Cardiac septum (tissue), 1 donor: ENCODE measurements around the gene SPCS2. TPM values are rescaled to one million over a fixed set of nuclear protein-coding genes. Genes with fewer than 3 reads are reported as not detected.
"Not testable (repeated sequence)": the region's sequence is repeated elsewhere in the genome, so short reads cannot be mapped to it uniquely, and the experiment has no call there.

ENCODE experiments used
- DNase-seq: peaks from one replicate; pipeline ENCODE4 v3.0.0-alpha.2; 2020; ENCODE audit warnings: low spot score
- intact Hi-C: fragments of 100-400 bp; cut with DNase I; formaldehyde crosslinking; loops from one replicate; pipeline ENCODE4 v1.14.0; 2022
- total RNA-seq: library from RNA; stranded (reverse); fragmentation: NEBNext Ultra II Directional; extraction: Animal tissue kit (Norgen Biotek cat#: 25700); gene quantifications from one replicate; pipeline ENCODE4 v1.2.1, GENCODE V29; 2021
- donor health status: DM: no; HTN: no; CAD: no.

SPCS2 gene
- total RNA-seq, 1 donor from 2014 or later = 86.9 TPM

GRCh38 chr11:74942073-74942759, 6.8 kb upstream of the SPCS2 start:
- DNase-seq = no peak
- intact Hi-C loops = no loop called here

GRCh38 chr11:74948546-74948897, 544 bp upstream of the SPCS2 start:
- DNase-seq = no peak
- intact Hi-C loops = no loop called here

- intact Hi-C loops = no loop called here
- DNase-seq = no peak
Observed at GRCh38 chr11:74949753-74950137, 679 bp downstream of the SPCS2 start.

- intact Hi-C loops = no loop called here
Observed at GRCh38 chr11:74950374-74950969, 1.4 kb downstream of the SPCS2 start.

GRCh38 chr11:74951226-74951625, 2.2 kb downstream of the SPCS2 start:
- no peak for DNase-seq
- intact Hi-C loops = no loop called here

More at GRCh38 chr11:74950374-74950969, 1.4 kb downstream of the SPCS2 start:
- no peak for DNase-seq

- DNase-seq = no peak
Observed at GRCh38 chr11:74952752-74953151, 3.7 kb downstream of the SPCS2 start.

GRCh38 chr11:74953451-74953850, 4.4 kb downstream of the SPCS2 start:
- intact Hi-C loops = no loop called here
- no peak for DNase-seq

More at GRCh38 chr11:74952752-74953151, 3.7 kb downstream of the SPCS2 start:
- intact Hi-C loops = no loop called here

- intact Hi-C loops = no loop called here
- DNase-seq = no peak
Observed at GRCh38 chr11:74954199-74954598, 5.1 kb downstream of the SPCS2 start.

- intact Hi-C loops = no loop called here
- no peak for DNase-seq
Observed at GRCh38 chr11:74956397-74957015, 7.4 kb downstream of the SPCS2 start.

GRCh38 chr11:74957937-74958629, 9.0 kb downstream of the SPCS2 start:
- intact Hi-C loops = no loop called here
- DNase-seq = no peak

- intact Hi-C loops, DNase-seq: not testable (repeated sequence)
Observed at GRCh38 chr11:74960128-74960527, 11.1 kb downstream of the SPCS2 start.

GRCh38 chr11:74966651-74967050, 17.6 kb downstream of the SPCS2 start:
- no peak for DNase-seq
- intact Hi-C loops = no loop called here

GRCh38 chr11:74970852-74971395, 21.9 kb downstream of the SPCS2 start:
- intact Hi-C loops = no loop called here
- no peak for DNase-seq

- intact Hi-C loops = no loop called here
- DNase-seq = no peak
Observed at GRCh38 chr11:74971424-74971823, 22.4 kb downstream of the SPCS2 start.

GRCh38 chr11:74978041-74978440, 29.0 kb downstream of the SPCS2 start:
- intact Hi-C loops = no loop called here
- no peak for DNase-seq

GRCh38 chr11:74980634-74981033, 31.6 kb downstream of the SPCS2 start:
- DNase-seq = no peak
- intact Hi-C loops = no loop called here

- no peak for DNase-seq
- intact Hi-C loops = no loop called here
Observed at GRCh38 chr11:74981888-74982287, 32.8 kb downstream of the SPCS2 start.

- intact Hi-C loops = no loop called here
- DNase-seq = no peak
Observed at GRCh38 chr11:74984070-74984469, 35.0 kb downstream of the SPCS2 start.

GRCh38 chr11:74984730-74985129, 35.7 kb downstream of the SPCS2 start:
- no peak for DNase-seq
- intact Hi-C loops = no loop called here

GRCh38 chr11:74988541-74989259, 39.6 kb downstream of the SPCS2 start, which contains the start of gene NEU3:
NEU3 (plus strand) TSS chr11:74988933; CDS start chr11:74989061, 128 bp downstream.
- peak; percentile 90 for DNase-seq
- intact Hi-C loops = no loop called here
